ENCODE results near the gene HNRNPLL.
A peak's percentile ranks its signal among the peaks of the same experiment; 100 is the strongest.

HNRNPLL gene

DNA sequence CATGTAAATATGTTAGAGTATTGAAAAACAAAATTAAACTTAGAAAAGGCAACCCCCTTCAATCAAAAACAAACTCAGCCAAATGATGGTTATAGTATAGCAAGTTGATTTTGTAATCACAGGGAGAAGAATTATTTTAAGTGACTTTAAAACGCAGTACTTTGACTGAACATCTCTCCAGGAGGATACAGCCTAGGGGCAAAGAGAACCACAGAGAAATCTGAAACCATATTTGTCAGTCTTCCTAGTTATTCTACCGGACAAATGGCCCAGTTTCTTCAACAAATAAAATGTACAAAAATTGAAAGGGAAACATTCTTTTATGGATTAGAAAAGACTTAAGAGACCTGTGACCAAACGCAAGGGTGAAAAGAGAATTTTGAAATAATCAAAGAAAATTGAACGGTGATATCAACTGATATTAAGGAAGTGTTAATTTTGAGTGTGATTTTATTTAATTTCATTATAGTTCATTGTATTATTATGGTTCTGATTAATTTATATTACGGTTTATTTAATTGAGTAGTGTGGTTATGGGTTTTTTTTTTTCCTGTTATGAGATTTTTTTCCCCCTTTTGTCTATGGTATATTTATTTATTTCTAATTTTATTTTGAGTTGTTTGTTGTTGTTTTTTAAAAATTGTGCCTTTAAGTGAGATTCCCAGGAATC, 75.3 kb downstream of the HNRNPLL start:
- Histone ChIP-seq H3K4me3 (ENCODE audit: low read length, poor library complexity, severe bottlenecking) (peak overlapping the region; percentile 60), H3K4me1 (ENCODE audit: insufficient read depth, low read length, poor library complexity, severe bottlenecking) (no peaks in the 10 kb centered on the region), H3K36me3 (ENCODE audit: insufficient read depth, low read length) (no peaks in the 10 kb centered on the region), H3K9ac (ENCODE audit: low read depth, low read length, poor library complexity, severe bottlenecking) (no peak overlapping the region), H3K79me2 (ENCODE audit: insufficient read depth, low read length) (no peaks in the 10 kb centered on the region), H3K9me3 (ENCODE audit: insufficient read depth, low read depth, low read length) (no peaks in the 10 kb centered on the region), H3F3A (ENCODE audit: low read depth) (no peaks in the 10 kb centered on the region), H2AFZ (ENCODE audit: low read length) (peak overlapping the region; percentile 68), H3K4me2 (ENCODE audit: low read depth, low read length, poor library complexity, severe bottlenecking) (peak overlapping the region; percentile 69), H4K20me1 (ENCODE audit: insufficient read depth, low read length, poor library complexity, severe bottlenecking) (no peaks in the 10 kb centered on the region), H3K9me2 (replicated peaks; ENCODE audit: low read depth, low read length) (no peaks in the 10 kb centered on the region), H3K27me3 (ENCODE audit: insufficient read depth, low read length, poor library complexity, severe bottlenecking) (no peaks in the 10 kb centered on the region)
- TF ChIP-seq, protein P1, sequence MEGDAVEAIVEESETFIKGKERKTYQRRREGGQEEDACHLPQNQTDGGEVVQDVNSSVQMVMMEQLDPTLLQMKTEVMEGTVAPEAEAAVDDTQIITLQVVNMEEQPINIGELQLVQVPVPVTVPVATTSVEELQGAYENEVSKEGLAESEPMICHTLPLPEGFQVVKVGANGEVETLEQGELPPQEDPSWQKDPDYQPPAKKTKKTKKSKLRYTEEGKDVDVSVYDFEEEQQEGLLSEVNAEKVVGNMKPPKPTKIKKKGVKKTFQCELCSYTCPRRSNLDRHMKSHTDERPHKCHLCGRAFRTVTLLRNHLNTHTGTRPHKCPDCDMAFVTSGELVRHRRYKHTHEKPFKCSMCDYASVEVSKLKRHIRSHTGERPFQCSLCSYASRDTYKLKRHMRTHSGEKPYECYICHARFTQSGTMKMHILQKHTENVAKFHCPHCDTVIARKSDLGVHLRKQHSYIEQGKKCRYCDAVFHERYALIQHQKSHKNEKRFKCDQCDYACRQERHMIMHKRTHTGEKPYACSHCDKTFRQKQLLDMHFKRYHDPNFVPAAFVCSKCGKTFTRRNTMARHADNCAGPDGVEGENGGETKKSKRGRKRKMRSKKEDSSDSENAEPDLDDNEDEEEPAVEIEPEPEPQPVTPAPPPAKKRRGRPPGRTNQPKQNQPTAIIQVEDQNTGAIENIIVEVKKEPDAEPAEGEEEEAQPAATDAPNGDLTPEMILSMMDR (conservative IDR thresholded peaks at IDR 0.05; ENCODE audit: low read length) = no peak
- no peak for TF ChIP-seq EZH2phosphoT487 (IDR thresholded peaks at IDR 0.05; ENCODE audit: borderline replicate concordance)

DNA sequence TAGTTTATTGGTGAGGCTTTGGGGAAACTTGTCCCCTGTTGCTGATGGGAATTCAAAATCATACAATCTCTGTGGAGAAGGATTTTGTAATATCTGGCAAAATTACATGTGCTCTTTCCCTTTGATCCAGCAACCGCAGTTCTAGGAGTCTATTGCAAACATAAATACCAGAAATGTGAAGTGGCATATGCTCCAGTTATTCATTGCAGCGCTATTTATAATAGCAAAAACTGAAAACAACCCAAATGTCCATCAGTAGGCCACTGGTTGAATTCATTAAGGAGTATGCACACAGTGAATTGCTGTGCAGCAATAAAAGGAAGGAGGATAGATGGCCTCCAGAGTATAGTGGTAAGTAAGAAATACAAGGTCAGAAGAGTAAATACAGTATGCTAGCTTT, 76.5 kb downstream of the HNRNPLL start:
- no peaks in the 10 kb centered on the region for H4K20me1 ChIP-seq (ENCODE audit: insufficient read depth, low read length, poor library complexity, severe bottlenecking)
- no peak overlapping the region for H3K4me3 ChIP-seq (ENCODE audit: low read length, poor library complexity, severe bottlenecking)
- H3K4me2 ChIP-seq (ENCODE audit: low read depth, low read length, poor library complexity, severe bottlenecking) = no peak overlapping the region
- no peaks in the 10 kb centered on the region for H3K9me3 ChIP-seq (ENCODE audit: insufficient read depth, low read depth, low read length)
- no peaks in the 10 kb centered on the region for H3K36me3 ChIP-seq (ENCODE audit: insufficient read depth, low read length)
- H3K27me3 ChIP-seq (ENCODE audit: insufficient read depth, low read length, poor library complexity, severe bottlenecking) = no peaks in the 10 kb centered on the region
- no peak overlapping the region for H3K9ac ChIP-seq (ENCODE audit: low read depth, low read length, poor library complexity, severe bottlenecking)
- H2AFZ ChIP-seq (ENCODE audit: low read length) = no peak overlapping the region
- no peaks in the 10 kb centered on the region for H3K4me1 ChIP-seq (ENCODE audit: insufficient read depth, low read length, poor library complexity, severe bottlenecking)
- TF ChIP-seq EZH2phosphoT487 (IDR thresholded peaks at IDR 0.05; ENCODE audit: borderline replicate concordance) = no peak
- TF ChIP-seq, protein P1 (conservative IDR thresholded peaks at IDR 0.05; ENCODE audit: low read length) = no peak
- H3F3A ChIP-seq (ENCODE audit: low read depth) = no peaks in the 10 kb centered on the region
- no peaks in the 10 kb centered on the region for H3K79me2 ChIP-seq (ENCODE audit: insufficient read depth, low read length)
- no peaks in the 10 kb centered on the region for H3K9me2 ChIP-seq (replicated peaks; ENCODE audit: low read depth, low read length)

DNA sequence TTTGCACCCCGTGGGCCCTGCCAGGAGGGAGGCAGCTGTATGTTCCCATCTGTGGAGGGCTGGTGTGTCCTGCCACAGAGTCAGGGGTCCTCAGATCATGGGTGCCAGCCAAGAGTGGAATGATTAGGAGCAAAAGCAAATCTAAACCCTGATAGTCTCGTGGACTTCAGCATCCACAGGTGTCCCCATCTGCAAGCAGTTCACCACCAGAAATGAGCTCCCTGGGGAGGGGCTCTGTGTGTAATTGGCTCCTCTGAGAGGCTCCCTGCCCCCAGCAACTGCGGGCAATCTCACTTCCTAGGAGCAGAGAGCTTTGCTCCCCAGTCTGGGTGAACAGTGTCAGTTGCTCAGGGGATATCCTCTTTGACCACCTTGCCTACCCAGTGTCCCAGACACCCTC, 78.1 kb downstream of the HNRNPLL start:
- no peak overlapping the region for H3K4me2 ChIP-seq (ENCODE audit: low read depth, low read length, poor library complexity, severe bottlenecking)
- H2AFZ ChIP-seq (ENCODE audit: low read length) = no peak overlapping the region
- no peaks in the 10 kb centered on the region for H3K9me3 ChIP-seq (ENCODE audit: insufficient read depth, low read depth, low read length)
- H3K9me2 ChIP-seq (replicated peaks; ENCODE audit: low read depth, low read length) = no peaks in the 10 kb centered on the region
- no peaks in the 10 kb centered on the region for H4K20me1 ChIP-seq (ENCODE audit: insufficient read depth, low read length, poor library complexity, severe bottlenecking)
- TF ChIP-seq, protein P1 (conservative IDR thresholded peaks at IDR 0.05; ENCODE audit: low read length) = no peak
- TF ChIP-seq EZH2phosphoT487 (IDR thresholded peaks at IDR 0.05; ENCODE audit: borderline replicate concordance) = no peak
- no peaks in the 10 kb centered on the region for H3K4me1 ChIP-seq (ENCODE audit: insufficient read depth, low read length, poor library complexity, severe bottlenecking)
- no peak overlapping the region for H3K4me3 ChIP-seq (ENCODE audit: low read length, poor library complexity, severe bottlenecking)
- no peaks in the 10 kb centered on the region for H3F3A ChIP-seq (ENCODE audit: low read depth)
- H3K27me3 ChIP-seq (ENCODE audit: insufficient read depth, low read length, poor library complexity, severe bottlenecking) = no peaks in the 10 kb centered on the region
- H3K36me3 ChIP-seq (ENCODE audit: insufficient read depth, low read length) = no peaks in the 10 kb centered on the region
- no peaks in the 10 kb centered on the region for H3K79me2 ChIP-seq (ENCODE audit: insufficient read depth, low read length)
- H3K9ac ChIP-seq (ENCODE audit: low read depth, low read length, poor library complexity, severe bottlenecking) = no peak overlapping the region

Data from Loucy (cell line).